Urinary bladder (tissue), 4 donors: ENCODE results near the gene RCN1. TPM values are rescaled to one million over a fixed set of nuclear protein-coding genes. Genes with fewer than 3 reads are reported as not detected.

Source experiments
- DNase-seq: peaks from one replicate; pipeline ENCODE4 v3.0.0-alpha.2; 2015; ENCODE audit errors: extremely low spot score
- H3K27ac ChIP-seq: one replicate; pipeline ENCODE4 v1.5.1; 2013; ENCODE audit warnings: low read depth, mild to moderate bottlenecking, moderate library complexity
- H3K36me3 ChIP-seq: one replicate; pipeline ENCODE4 v1.6.1; 2013; ENCODE audit warnings: mild to moderate bottlenecking, moderate library complexity; ENCODE audit not compliant: insufficient read depth
- H3K4me1 ChIP-seq: one replicate; pipeline ENCODE4 v1.6.1; 2013; ENCODE audit warnings: mild to moderate bottlenecking, moderate library complexity; ENCODE audit not compliant: insufficient read depth
- H3K4me3 ChIP-seq: one replicate; pipeline ENCODE4 v1.5.1; 2013; ENCODE audit warnings: low read depth, low read length
- WGBS: extraction: QIAGEN DNeasy Blood & Tissue Kit; methylation state at CpG from one replicate; pipeline ENCODE4 v1.1.7; 2013; 5-methylcytosine and 5-hydroxymethylcytosine counted together
- polyA plus RNA-seq: library from polyadenylated mRNA; stranded (reverse); fragments of 200-250 nt; gene quantifications from one replicate; pipeline ENCODE4 v1.2.3, GENCODE V29; 2013
- total RNA-seq: library from RNA; depleted of rRNA; stranded (reverse); fragments of >200 nt; gene quantifications from one replicate; pipeline ENCODE4 v1.2.3, GENCODE V29; 2014
- donor health status: healthy with polysubstance abuse.
- donor health status: healthy.

The RCN1 gene
- total and polyA plus RNA-seq, 2 donors: 97.7 to 238 TPM

DNA sequence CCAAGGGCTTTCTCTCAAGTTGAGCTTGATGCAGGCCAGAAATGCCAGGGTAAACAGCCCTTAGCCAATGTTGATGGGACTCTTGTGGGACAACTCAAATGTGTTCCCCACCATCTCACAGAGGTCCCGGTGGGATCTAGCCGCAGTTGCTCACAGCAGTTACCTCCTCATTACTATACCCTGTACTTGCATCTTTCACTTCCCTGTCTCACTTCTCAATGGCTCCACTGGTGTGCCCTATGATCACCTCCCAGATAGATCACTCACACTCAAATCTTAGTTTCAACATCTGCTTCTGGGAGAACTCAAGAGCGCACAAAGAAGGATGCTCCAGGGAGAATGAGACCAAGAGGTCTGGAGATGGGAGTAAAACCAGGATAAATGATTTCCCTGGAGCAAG lies 47.0 kb downstream of the RCN1 start:
- no peaks in the 10 kb centered on the region for H3K4me1 ChIP-seq
- WGBS: 97% methylated on average over 3 of the region's 3 CpGs
- H3K4me3 ChIP-seq: no peak overlapping the region
- H3K36me3 ChIP-seq: no peaks in the 10 kb centered on the region
- H3K27ac ChIP-seq: no peak overlapping the region
- DNase-seq: no peak

DNA sequence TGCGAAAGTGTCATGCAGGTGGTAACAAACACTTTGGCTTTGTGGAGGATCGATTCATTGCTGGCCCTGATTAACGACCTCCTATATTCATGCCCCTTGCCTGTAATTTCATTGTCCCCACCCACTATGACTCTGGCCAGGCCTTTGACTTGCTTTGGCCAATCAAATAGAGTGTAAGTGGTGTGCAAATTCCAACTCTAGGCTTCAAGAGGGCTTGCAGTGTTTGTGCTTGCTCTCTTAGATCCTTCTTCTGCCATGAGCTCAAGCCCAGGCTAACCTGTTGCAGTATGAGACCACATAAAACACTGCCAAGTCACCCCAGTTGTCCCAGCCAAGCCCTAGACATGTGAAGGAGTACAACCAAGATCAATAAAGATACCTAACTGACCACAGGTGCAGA lies 48.0 kb downstream of the RCN1 start:
- no peak overlapping the region for H3K27ac ChIP-seq
- no peak for DNase-seq
- H3K4me1 ChIP-seq: no peaks in the 10 kb centered on the region
- H3K36me3 ChIP-seq: no peaks in the 10 kb centered on the region
- 94% methylated on average over 3 of the region's 3 CpGs for WGBS
- no peak overlapping the region for H3K4me3 ChIP-seq

DNA sequence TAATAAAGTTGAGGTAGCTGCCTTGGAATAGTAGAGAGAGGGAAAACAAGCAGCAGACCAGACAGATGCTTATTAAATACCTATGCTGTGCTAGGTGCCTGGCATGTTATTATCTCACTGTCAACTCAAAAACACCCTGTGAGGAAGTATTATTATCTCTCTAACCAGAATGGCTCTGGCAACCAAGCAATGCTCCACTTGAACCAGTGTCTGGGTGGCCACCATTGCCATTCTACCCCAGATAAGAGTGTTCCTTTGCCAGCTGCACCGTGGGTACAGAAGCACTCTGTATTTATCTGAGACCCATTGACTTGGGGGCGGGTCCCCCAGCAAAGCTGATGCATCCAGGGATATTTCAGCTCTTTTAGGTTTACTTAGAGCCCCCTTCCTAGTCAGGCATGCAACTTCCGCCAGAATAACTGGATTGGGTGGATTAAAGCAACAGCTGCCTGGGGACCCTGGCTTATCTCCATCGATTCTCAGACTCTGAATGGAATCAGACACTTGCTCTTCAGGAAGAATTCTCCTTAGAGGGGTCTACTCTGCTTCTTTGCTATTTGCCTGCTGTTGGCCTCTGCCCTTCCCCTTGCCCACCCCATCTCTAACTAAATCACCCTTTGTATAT lies 49.1 kb downstream of the RCN1 start:
- DNase-seq: no peak
- H3K4me3 ChIP-seq: no peak overlapping the region
- H3K27ac ChIP-seq: no peak overlapping the region
- WGBS: 54% methylated on average over 4 of the region's 4 CpGs
- H3K4me1 ChIP-seq: no peaks in the 10 kb centered on the region
- no peaks in the 10 kb centered on the region for H3K36me3 ChIP-seq

DNA sequence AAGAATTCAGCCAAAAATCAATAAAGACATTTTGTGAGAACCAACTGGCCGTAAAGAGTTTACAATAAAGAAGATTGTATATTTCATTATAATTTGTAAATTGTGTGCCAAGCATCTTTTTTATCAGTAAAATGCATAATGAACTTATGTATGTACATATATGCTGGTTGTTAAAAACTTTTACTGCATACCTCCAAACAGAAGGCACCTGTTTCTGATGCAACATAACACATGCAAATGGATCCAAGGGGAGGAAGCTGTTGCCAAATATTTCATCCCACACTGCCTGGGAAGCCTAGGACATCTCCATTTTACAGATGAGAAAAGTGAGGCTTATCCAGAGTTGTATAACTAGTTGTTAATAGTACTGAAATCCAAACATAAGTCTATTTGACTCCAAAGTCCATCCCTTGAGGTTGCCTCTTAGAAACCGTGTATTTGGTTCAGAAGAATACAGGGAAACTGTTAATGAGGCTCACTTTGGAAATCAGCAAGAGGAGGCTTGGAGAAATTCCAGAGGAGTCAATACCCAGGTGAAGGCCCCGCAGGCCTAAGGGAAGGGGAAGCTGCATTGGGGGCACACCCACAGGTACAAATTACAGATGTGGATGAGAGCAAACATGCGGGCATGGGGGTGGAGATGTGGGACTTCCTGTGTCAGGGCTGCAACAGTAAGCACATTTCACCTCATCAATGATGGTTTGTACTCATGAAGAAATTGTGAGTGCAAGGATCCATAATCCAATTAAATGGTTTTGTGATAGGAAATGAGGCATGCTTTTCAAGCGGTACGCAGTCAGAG lies 51.1 kb downstream of the RCN1 start:
- H3K27ac ChIP-seq: no peak overlapping the region
- no peak for DNase-seq
- H3K4me1 ChIP-seq: no peaks in the 10 kb centered on the region
- no peak overlapping the region for H3K4me3 ChIP-seq
- no peaks in the 10 kb centered on the region for H3K36me3 ChIP-seq
- WGBS: 79% methylated on average over 6 of the region's 6 CpGs

DNA sequence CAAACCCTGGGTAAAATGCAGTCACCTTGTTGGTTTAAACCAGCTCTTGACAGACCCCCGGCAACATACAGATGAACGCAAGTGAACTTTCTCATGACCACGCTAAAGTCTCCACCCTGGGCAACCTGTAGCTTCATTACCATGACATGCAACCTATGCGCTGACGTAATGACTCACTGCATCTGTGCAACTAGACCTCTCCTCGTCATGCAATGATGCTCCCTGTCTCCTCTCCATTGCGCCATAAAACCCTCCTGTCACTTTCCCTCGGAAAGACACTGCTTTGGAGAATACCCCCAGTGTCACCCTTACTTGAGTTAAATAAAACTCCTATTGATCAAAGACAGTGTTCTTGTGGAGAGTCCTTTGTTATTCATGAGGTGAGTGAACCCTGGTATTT lies 52.5 kb downstream of the RCN1 start:
- no peak for DNase-seq
- no peak overlapping the region for H3K4me3 ChIP-seq
- 90% methylated on average over 8 of the region's 8 CpGs for WGBS
- H3K27ac ChIP-seq: no peak overlapping the region
- H3K4me1 ChIP-seq: no peaks in the 10 kb centered on the region
- no peaks in the 10 kb centered on the region for H3K36me3 ChIP-seq

DNA sequence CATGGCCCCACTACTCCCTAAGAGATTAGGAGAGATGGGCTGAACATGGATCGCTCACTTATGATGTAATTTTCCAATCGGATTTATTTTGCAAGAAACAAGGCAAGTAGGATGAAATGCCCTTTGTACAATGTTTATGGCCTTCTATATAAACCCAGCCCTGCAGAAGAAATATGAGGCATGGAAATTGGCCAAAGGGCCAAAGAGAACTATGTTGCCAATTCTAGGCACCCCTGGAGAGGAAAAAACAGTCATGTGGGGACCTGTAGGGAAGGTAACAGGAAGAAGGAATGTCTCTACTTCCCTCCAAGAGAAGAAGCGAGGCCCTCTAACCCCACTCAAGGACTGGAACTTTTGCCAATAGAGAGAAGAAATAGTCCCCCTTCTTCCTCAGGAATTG lies 54.4 kb downstream of the RCN1 start:
- Histone ChIP-seq H3K27ac (no peak overlapping the region), H3K4me3 (no peak overlapping the region), H3K4me1 (no peaks in the 10 kb centered on the region), H3K36me3 (no peaks in the 10 kb centered on the region)
- DNase-seq: no peak
- WGBS: 92% methylated on average over 3 of the region's 3 CpGs

DNA sequence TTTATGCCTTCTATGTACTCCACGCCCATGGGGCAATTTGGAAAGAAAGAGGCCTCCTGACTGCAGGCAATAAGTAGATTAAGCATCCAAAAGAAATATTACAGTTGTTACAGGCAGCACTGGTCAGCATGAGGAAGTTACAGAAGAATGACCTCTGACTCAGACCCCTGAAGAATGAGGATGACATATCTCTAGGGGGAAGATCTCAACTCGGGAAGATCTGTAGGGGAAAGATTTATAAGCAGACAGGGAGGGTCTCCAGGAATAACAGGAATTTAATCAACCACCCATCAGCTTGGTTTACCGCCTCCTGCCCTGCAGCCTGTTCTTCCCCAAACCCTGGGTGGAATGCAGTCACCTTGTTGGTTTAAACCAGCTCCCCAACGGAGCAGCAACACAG lies 58.0 kb downstream of the RCN1 start:
- no peaks in the 10 kb centered on the region for H3K4me1 ChIP-seq
- no peak overlapping the region for H3K27ac ChIP-seq
- no peak for DNase-seq
- no peak overlapping the region for H3K4me3 ChIP-seq
- 64% methylated on average over 4 of the region's 4 CpGs for WGBS
- H3K36me3 ChIP-seq: no peaks in the 10 kb centered on the region

DNA sequence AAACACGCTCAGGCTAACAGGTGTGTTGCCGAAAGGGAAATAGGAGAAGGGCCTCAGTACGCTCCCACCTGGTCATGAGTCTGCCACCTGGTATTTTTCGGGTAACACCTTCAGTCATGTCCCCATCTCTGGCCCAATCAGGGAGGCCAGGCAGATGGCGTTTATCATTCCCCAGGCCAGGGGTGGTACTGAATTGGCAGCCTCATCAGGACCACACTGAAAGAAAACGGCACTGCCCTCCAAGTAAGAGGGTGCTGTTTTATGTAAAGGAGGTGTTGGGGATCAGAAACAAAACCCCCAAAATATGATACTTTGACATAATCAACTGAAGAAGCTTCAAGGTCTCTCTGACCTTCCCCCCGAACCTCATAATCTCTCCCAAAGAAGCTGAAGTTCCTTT lies 58.9 kb downstream of the RCN1 start:
- Histone ChIP-seq H3K4me3 (no peak overlapping the region), H3K36me3 (no peaks in the 10 kb centered on the region), H3K27ac (no peak overlapping the region), H3K4me1 (no peaks in the 10 kb centered on the region)
- 83% methylated on average over 7 of the region's 7 CpGs for WGBS
- DNase-seq: no peak

DNA sequence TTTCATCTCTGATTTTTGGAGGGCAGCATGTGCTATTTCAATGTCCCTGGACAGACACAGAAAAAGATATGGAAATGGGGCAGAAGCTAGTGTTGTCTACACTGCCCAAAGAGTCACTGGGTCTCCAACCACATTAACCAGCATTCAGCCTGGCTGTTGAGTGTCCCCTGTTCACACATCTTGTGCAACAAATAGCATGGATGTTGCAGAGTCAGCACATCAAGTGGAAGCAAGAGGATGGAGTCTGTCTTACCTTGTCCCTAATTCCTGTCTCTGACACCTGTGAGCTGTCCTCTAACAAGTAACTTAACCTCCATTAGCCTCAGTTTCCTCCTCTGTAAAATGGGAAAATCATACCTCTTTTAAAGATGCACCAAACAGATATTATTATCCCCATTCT lies 60.2 kb downstream of the RCN1 start:
- Histone ChIP-seq H3K4me1 (no peaks in the 10 kb centered on the region), H3K4me3 (no peak overlapping the region), H3K36me3 (no peaks in the 10 kb centered on the region), H3K27ac (no peak overlapping the region)
- DNase-seq: no peak

DNA sequence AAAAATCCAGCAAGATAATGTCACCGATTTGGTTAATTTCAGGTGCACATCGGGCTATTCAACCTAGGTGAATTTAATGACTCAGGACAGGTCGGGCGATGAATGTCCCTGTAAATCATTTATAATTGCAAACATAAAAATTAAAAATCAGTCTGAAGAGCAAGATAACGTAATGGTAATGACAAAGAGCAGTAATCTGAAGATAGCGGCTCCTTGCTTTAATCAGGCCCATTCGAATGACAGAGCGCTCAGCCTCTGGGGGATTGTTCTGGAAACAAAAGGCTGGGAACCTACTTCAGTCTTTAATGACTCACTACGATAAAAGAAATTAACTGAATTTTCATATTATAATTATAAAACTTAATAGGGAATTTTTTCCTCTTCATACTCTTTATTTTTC lies 61.3 kb downstream of the RCN1 start:
- Histone ChIP-seq H3K27ac (no peak overlapping the region), H3K4me3 (no peak overlapping the region), H3K4me1 (no peaks in the 10 kb centered on the region), H3K36me3 (no peaks in the 10 kb centered on the region)
- 88% methylated on average over 9 of the region's 9 CpGs for WGBS
- no peak for DNase-seq

DNA sequence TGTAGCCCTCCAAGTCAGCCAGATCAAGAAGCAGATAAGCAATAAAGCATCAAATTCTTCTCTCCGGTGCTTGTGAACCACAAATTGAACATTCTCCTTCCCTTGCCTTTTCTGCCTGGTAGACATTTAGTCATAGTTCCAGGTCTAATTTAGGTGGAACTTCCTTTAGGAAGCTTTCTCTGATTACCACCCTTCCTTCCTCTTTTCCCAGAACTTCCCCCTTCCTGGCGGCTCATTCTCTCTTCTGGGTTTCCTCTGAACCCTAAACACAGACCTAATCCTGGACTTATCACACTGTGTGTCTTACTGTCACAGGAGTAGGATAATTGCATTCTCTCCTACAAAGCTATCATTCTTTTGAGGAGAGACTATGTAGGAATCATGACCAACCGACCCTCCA lies 61.9 kb downstream of the RCN1 start:
- DNase-seq: no peak
- 31% methylated on average over 3 of the region's 3 CpGs for WGBS
- no peak overlapping the region for H3K4me3 ChIP-seq
- H3K4me1 ChIP-seq: no peaks in the 10 kb centered on the region
- no peaks in the 10 kb centered on the region for H3K36me3 ChIP-seq
- no peak overlapping the region for H3K27ac ChIP-seq

DNA sequence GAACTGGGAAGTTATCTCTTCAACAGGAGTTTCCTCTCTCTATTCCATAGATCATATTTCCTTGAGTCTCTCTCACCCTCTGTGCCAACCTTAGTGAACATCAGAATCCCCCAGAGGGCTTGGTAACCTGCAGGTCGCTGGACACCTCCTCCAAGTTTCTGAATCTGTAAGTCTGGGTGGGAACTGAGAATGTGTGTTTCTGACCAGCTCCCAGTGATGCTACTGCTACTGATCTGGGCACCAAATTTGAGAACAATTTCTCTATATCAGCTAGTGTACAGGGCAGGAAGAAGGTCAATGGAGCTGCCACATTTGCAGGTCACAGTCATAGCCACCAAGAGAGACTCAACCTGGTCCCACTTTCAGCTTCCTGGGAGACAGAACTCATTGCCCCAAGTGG lies 62.9 kb downstream of the RCN1 start:
- Histone ChIP-seq H3K27ac (no peak overlapping the region), H3K4me3 (no peak overlapping the region), H3K4me1 (no peaks in the 10 kb centered on the region), H3K36me3 (no peaks in the 10 kb centered on the region)
- 75% methylated on average over 1 of the region's 1 CpG for WGBS
- DNase-seq: no peak

DNA sequence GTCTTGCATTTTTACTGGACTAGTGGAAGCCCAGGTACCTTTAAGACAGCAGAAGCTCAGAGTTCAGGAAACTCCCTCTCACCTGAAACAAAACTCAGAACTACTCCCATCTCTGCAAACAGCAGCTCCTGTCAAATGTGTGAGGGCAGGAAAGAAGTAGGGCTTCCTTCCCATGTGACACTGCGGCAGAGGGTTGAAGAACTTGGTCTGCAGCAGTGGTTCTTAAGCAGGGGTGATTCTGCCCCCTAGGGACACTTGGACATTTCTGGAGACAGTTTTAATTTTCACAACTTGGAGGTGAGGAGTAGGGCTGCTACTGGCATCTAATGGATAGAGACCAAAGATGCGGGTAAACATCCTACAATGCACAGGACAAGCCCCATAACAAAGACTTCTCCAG lies 63.4 kb downstream of the RCN1 start:
- no peak for DNase-seq
- WGBS: 86% methylated on average over 2 of the region's 2 CpGs
- Histone ChIP-seq H3K4me3 (no peak overlapping the region), H3K4me1 (no peaks in the 10 kb centered on the region), H3K27ac (no peak overlapping the region), H3K36me3 (no peaks in the 10 kb centered on the region)
